ENCODE results near the gene KCNK15.

Gene KCNK15

DNA sequence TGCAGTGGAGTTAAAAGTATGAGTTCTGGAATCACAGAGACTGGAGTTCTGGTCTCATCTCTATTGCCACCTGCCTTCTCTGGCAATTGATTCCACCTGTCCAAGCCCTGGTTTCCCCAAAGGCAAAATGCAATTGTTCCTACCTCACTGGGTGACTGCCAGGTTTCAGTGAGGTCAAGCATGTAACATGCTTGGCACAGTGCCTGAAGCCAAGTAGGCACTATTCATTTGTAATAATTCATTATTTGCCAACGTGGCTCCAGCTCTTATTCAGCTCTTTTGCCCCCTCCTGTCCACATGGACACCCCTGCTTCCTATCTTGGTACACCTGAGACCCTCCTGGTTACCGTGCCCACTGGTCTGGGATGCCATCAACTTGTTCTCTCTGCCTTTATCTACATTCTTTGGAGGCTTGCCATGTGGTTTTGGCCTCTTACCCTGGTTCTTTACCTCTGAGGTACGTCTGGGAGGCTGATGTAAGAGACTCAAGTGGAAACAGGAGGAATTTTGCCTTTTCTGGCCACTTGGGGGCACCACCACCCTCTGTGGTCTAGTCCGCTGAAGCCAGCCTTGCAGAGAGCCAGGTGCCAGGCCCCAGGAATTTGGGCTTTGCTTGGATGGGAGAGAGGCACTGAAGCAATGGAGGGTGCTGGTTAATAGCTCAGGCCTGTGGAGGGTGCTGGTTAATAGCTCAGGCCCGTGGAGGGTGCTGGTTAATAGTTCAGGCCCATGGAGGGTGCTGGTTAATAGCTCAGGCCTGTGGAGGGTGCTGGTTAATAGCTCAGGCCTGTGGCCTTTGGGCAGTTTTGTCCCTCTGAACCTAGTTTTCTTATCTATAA, 1.7 kb downstream of the KCNK15 start:
- H3K4me3 ChIP-seq (ENCODE audit: control insufficient read depth, low read depth, low read length): no peak overlapping the region
- no peak for DNase-seq (ENCODE audit: low read depth)
- TF ChIP-seq, protein P1, sequence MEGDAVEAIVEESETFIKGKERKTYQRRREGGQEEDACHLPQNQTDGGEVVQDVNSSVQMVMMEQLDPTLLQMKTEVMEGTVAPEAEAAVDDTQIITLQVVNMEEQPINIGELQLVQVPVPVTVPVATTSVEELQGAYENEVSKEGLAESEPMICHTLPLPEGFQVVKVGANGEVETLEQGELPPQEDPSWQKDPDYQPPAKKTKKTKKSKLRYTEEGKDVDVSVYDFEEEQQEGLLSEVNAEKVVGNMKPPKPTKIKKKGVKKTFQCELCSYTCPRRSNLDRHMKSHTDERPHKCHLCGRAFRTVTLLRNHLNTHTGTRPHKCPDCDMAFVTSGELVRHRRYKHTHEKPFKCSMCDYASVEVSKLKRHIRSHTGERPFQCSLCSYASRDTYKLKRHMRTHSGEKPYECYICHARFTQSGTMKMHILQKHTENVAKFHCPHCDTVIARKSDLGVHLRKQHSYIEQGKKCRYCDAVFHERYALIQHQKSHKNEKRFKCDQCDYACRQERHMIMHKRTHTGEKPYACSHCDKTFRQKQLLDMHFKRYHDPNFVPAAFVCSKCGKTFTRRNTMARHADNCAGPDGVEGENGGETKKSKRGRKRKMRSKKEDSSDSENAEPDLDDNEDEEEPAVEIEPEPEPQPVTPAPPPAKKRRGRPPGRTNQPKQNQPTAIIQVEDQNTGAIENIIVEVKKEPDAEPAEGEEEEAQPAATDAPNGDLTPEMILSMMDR (IDR thresholded peaks at IDR 0.05; ENCODE audit: control insufficient read depth, insufficient read depth, low read depth, low read length, missing control alignments): peak; percentile 83

- no peak for DNase-seq (ENCODE audit: low read depth)
- H3K4me3 ChIP-seq (ENCODE audit: control insufficient read depth, low read depth, low read length): no peak overlapping the region
- TF ChIP-seq, protein P1 (IDR thresholded peaks at IDR 0.05; ENCODE audit: control insufficient read depth, insufficient read depth, low read depth, low read length, missing control alignments): no peak
Observed at GRCh38 chr20:44748005-44748370, 2.3 kb downstream of the KCNK15 start.

DNA sequence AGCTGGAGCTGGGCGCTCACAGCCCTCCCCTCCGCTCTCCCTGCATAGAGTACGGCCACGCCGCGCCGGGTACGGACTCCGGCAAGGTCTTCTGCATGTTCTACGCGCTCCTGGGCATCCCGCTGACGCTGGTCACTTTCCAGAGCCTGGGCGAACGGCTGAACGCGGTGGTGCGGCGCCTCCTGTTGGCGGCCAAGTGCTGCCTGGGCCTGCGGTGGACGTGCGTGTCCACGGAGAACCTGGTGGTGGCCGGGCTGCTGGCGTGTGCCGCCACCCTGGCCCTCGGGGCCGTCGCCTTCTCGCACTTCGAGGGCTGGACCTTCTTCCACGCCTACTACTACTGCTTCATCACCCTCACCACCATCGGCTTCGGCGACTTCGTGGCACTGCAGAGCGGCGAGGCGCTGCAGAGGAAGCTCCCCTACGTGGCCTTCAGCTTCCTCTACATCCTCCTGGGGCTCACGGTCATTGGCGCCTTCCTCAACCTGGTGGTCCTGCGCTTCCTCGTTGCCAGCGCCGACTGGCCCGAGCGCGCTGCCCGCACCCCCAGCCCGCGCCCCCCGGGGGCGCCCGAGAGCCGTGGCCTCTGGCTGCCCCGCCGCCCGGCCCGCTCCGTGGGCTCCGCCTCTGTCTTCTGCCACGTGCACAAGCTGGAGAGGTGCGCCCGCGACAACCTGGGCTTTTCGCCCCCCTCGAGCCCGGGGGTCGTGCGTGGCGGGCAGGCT, 4.6 kb downstream of the KCNK15 start:
- H3K4me3 ChIP-seq (ENCODE audit: control insufficient read depth, low read depth, low read length): no peak overlapping the region
- TF ChIP-seq, protein P1 (IDR thresholded peaks at IDR 0.05; ENCODE audit: control insufficient read depth, insufficient read depth, low read depth, low read length, missing control alignments): peak; percentile 11
- DNase-seq (ENCODE audit: low read depth): no peak

DNA sequence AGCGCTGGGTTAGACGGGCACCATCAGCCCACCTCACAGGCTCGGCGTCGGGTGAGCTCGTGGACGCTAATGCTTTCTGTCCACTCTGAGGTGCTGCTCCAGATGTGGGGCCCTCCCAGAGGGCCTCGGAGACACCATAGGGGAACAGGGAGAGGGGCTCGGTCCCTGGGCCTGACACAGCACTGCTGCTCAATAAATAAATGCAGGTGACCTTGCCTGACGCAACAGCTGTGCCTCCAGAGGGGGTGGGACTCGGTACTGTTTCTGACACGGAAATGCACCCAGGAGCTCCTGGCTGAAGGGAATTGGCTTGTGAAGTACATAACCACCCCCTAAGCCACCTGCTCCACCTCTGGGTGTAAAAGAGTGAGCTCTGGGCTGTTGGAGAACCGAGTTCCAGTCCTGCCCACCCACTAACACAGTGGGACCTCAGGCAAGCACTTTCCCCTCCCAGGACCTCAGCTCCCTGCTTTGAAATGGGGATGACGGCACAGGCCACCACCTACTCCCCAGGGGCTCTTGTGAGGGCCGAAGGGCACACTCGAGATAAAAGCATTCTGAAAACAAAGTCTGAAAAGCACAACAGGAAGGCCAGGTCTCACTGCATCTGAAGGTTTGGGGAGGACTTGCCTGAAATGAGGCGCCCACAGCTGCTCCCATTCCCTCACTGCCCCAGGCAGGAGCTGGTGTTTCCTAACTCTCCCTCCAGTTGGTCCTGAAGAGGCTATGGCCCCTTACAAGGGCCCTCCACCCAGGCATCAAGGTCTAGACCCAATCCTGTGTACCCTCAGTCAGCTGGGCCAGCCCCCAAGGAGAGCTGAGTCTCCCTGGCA, 6.7 kb downstream of the KCNK15 start:
- TF ChIP-seq, protein P1 (IDR thresholded peaks at IDR 0.05; ENCODE audit: control insufficient read depth, insufficient read depth, low read depth, low read length, missing control alignments): no peak
- no peak overlapping the region for H3K4me3 ChIP-seq (ENCODE audit: control insufficient read depth, low read depth, low read length)
- no peak for DNase-seq (ENCODE audit: low read depth)

GRCh38 chr20:44754554-44754953, 8.9 kb downstream of the KCNK15 start:
- TF ChIP-seq, protein P1 (IDR thresholded peaks at IDR 0.05; ENCODE audit: control insufficient read depth, insufficient read depth, low read depth, low read length, missing control alignments): no peak
- DNase-seq (ENCODE audit: low read depth): no peak
- H3K4me3 ChIP-seq (ENCODE audit: control insufficient read depth, low read depth, low read length): no peak overlapping the region

GRCh38 chr20:44756011-44756688, 10.5 kb downstream of the KCNK15 start:
- H3K4me3 ChIP-seq (ENCODE audit: control insufficient read depth, low read depth, low read length): no peak overlapping the region
- DNase-seq (ENCODE audit: low read depth): no peak
- TF ChIP-seq, protein P1 (IDR thresholded peaks at IDR 0.05; ENCODE audit: control insufficient read depth, insufficient read depth, low read depth, low read length, missing control alignments): no peak
